Naive thymus-derived CD8-positive, alpha-beta T cell (primary cell): ENCODE results near the gene SLC9B2. TPM values are rescaled to one million over a fixed set of nuclear protein-coding genes. Genes with fewer than 3 reads are reported as not detected.

ENCODE experiments used
- ATAC-seq, 2 donors: fragments of 150-1000 bp; cut with Tn5 transposase in 1 of 2; sonication (Bioruptor Pico), chemical (Tn5 transposase) in 1 of 2; 1 replicate in 1 of 2; 2 replicates in 1 of 2; pipeline ENCODE4 v1.10.0; 2021; ENCODE audit warnings: mild to moderate bottlenecking in 2 of 2, moderate library complexity in 2 of 2
- POLR2A ChIA-PET: fragments of 350-600 bp; sonication (Branson Sonifier 250); formaldehyde crosslinking; loops from one replicate; lab custom pipeline; 2021; ENCODE audit warnings: antibody characterized with exemption; lab: Charles Lee
- DNase-seq, 10 donors: peaks; one replicate each; pipeline versions ENCODE4 v3.0.0 to v3.0.0-alpha.2; 2020 to 2022
- H3K27ac Mint-ChIP-seq, 10 donors: one replicate each; pipeline ENCODE4 v1.8.0; 2020 to 2022; ENCODE audit warnings: mild to moderate bottlenecking in 10 of 10, mixed read lengths in 10 of 10, moderate library complexity in 4 of 10, inconsistent platforms in 1 of 10
- H3K27me3 Mint-ChIP-seq, 5 donors: one replicate each; pipeline ENCODE4 v1.8.0; 2021 to 2022; ENCODE audit warnings: mixed read lengths in 5 of 5
- H3K36me3 Mint-ChIP-seq, 3 donors: one replicate each; pipeline ENCODE4 v1.8.0; 2020 to 2022; ENCODE audit warnings: mixed read lengths in 3 of 3, mild to moderate bottlenecking in 2 of 3, inconsistent platforms in 1 of 3
- H3K4me1 Mint-ChIP-seq, 4 donors: one replicate each; pipeline ENCODE4 v1.8.0; 2021 to 2022; ENCODE audit warnings: mixed read lengths in 4 of 4
- H3K4me3 Mint-ChIP-seq, 10 donors: one replicate each; pipeline ENCODE4 v1.8.0; 2020 to 2022; ENCODE audit warnings: mild to moderate bottlenecking in 10 of 10, mixed read lengths in 10 of 10, moderate library complexity in 6 of 10, inconsistent platforms in 1 of 10
- H3K9me3 Mint-ChIP-seq, 9 donors: one replicate each; pipeline ENCODE4 v1.8.0; 2020 to 2022; ENCODE audit warnings: mixed read lengths in 9 of 9, mild to moderate bottlenecking in 3 of 9, inconsistent platforms in 1 of 9, moderate library complexity in 1 of 9
- polyA plus RNA-seq, 3 donors: library from polyadenylated mRNA; unstranded; fragments of 300-500 nt; fragmentation: Illumina TruSeq; gene quantifications; one replicate each; pipeline ENCODE4 v1.2.3, GENCODE V29; 2021
- total RNA-seq, 8 experiments: library from RNA in 2 of 8; stranded (reverse) in 2 of 8; gene quantifications; one replicate each; pipeline ENCODE4 v1.2.3 and lab custom pipeline; 2021 to 2026

The SLC9B2 gene
- total RNA-seq (10 to 100 TPM; 16.3 to 24.9 TPM), polyA plus RNA-seq (10 to 100 TPM; 13.8 to 15.1 (median 14.8) TPM), total RNA-seq (lab: John Stamatoyannopoulos, UW) (15.7 to 64.8 (median 17.4) reads per million in 6 experiments)

GRCh38 chr4:103076747-103077347, at the start of gene SLC9B2:
TSS of gene SLC9B2 (minus strand) at chr4:103076761. CDS start at chr4:103067550, 9,211 bp downstream.
- ATAC-seq: peak; percentile 56 to 63
- Mint-ChIP-seq H3K4me3 (peak within 1 kb of the TSS; percentile 85 to 99 (median 98)), H3K36me3 (peaks cover 0 to 18% (median 4%) of the 10 kb centered on the region in 3 donors), H3K4me1 (peaks cover 18 to 49% (median 48%) of the 10 kb centered on the region in 4 donors), H3K9me3 (no peaks in the 10 kb centered on the region), H3K27ac (peak within 1 kb of the TSS; percentile 94 to 99 (median 99)), H3K27me3 (no peaks in the 10 kb centered on the region)
- DNase-seq: peak in 1 of 10 donors; percentile 72
- POLR2A ChIA-PET: interaction anchor here (1.0 to 2.3 kb wide), 8 partner anchors 22 to 732 kb away, joined by 3 to 16 read pairs (median 4); partner anchors contain the start of genes CISD2, SLC39A8, SLC9B1 and UBE2D3

GRCh38 chr4:103126126-103126525, 49.6 kb upstream of the SLC9B2 start:
- DNase-seq: no peak
- no peak for ATAC-seq
- POLR2A ChIA-PET: no interaction called here
- H3K9me3 Mint-ChIP-seq: peaks cover 0 to 23% (median 16%) of the 10 kb centered on the region in 9 donors
- H3K4me1 Mint-ChIP-seq: no peaks in the 10 kb centered on the region
- no peak overlapping the region for H3K4me3 Mint-ChIP-seq
- H3K27ac Mint-ChIP-seq: no peak overlapping the region
- peaks cover 0 to 3% (median 0%) of the 10 kb centered on the region in 5 donors for H3K27me3 Mint-ChIP-seq
- H3K36me3 Mint-ChIP-seq: peaks cover 0 to 21% (median 8%) of the 10 kb centered on the region in 3 donors

GRCh38 chr4:103123114-103123513, 46.6 kb upstream of the SLC9B2 start:
- ATAC-seq: no peak
- Mint-ChIP-seq H3K9me3 (peaks cover 0 to 13% (median 9%) of the 10 kb centered on the region in 9 donors), H3K27me3 (peaks cover 0 to 1% (median 0%) of the 10 kb centered on the region in 5 donors), H3K27ac (no peak overlapping the region), H3K36me3 (peaks cover 0 to 15% (median 3%) of the 10 kb centered on the region in 3 donors), H3K4me1 (no peaks in the 10 kb centered on the region), H3K4me3 (no peak overlapping the region)
- no peak for DNase-seq
- POLR2A ChIA-PET: no interaction called here

GRCh38 chr4:103118166-103118565, 41.6 kb upstream of the SLC9B2 start:
- POLR2A ChIA-PET: interaction anchor here (0.6 kb wide), 1 partner anchor 9 kb away, joined by 5 read pairs; no protein-coding TSS in a partner anchor
- H3K9me3 Mint-ChIP-seq: no peaks in the 10 kb centered on the region
- ATAC-seq: no peak
- no peaks in the 10 kb centered on the region for H3K4me1 Mint-ChIP-seq
- H3K4me3 Mint-ChIP-seq: no peak overlapping the region
- no peaks in the 10 kb centered on the region for H3K36me3 Mint-ChIP-seq
- H3K27ac Mint-ChIP-seq: no peak overlapping the region
- DNase-seq: no peak
- no peaks in the 10 kb centered on the region for H3K27me3 Mint-ChIP-seq

- H3K36me3 Mint-ChIP-seq: no peaks in the 10 kb centered on the region
- H3K4me1 Mint-ChIP-seq: no peaks in the 10 kb centered on the region
- ATAC-seq (no peak), DNase-seq (no peak)
- POLR2A ChIA-PET: no interaction called here
- no peak overlapping the region for H3K4me3 Mint-ChIP-seq
- no peaks in the 10 kb centered on the region for H3K27me3 Mint-ChIP-seq
- no peaks in the 10 kb centered on the region for H3K9me3 Mint-ChIP-seq
- H3K27ac Mint-ChIP-seq: no peak overlapping the region
Observed at GRCh38 chr4:103111598-103111997, 35.0 kb upstream of the SLC9B2 start.

- no peaks in the 10 kb centered on the region for H3K27me3 Mint-ChIP-seq
- no peaks in the 10 kb centered on the region for H3K9me3 Mint-ChIP-seq
- H3K36me3 Mint-ChIP-seq: no peaks in the 10 kb centered on the region
- peaks cover 0 to 3% (median 0%) of the 10 kb centered on the region in 4 donors for H3K4me1 Mint-ChIP-seq
- ATAC-seq (no peak), DNase-seq (no peak)
- no peak overlapping the region for H3K27ac Mint-ChIP-seq
- H3K4me3 Mint-ChIP-seq: no peak overlapping the region
- POLR2A ChIA-PET: no interaction called here
Observed at GRCh38 chr4:103108542-103108941, 32.0 kb upstream of the SLC9B2 start.

- H3K9me3 Mint-ChIP-seq: no peaks in the 10 kb centered on the region
- H3K36me3 Mint-ChIP-seq: no peaks in the 10 kb centered on the region
- peaks cover 0 to 1% (median 0%) of the 10 kb centered on the region in 5 donors for H3K27me3 Mint-ChIP-seq
- POLR2A ChIA-PET: no interaction called here
- H3K27ac Mint-ChIP-seq: no peak overlapping the region
- DNase-seq: no peak
- H3K4me3 Mint-ChIP-seq: no peak overlapping the region
- peaks cover 0 to 3% (median 0%) of the 10 kb centered on the region in 4 donors for H3K4me1 Mint-ChIP-seq
- no peak for ATAC-seq
Observed at GRCh38 chr4:103105558-103106356, 29.2 kb upstream of the SLC9B2 start.

GRCh38 chr4:103104886-103105285, 28.3 kb upstream of the SLC9B2 start:
- POLR2A ChIA-PET: no interaction called here
- Mint-ChIP-seq H3K4me3 (no peak overlapping the region), H3K9me3 (no peaks in the 10 kb centered on the region), H3K27ac (no peak overlapping the region), H3K36me3 (no peaks in the 10 kb centered on the region), H3K27me3 (peaks cover 0 to 1% (median 0%) of the 10 kb centered on the region in 5 donors), H3K4me1 (peaks cover 0 to 3% (median 1%) of the 10 kb centered on the region in 4 donors)
- DNase-seq: no peak
- no peak for ATAC-seq

GRCh38 chr4:103100691-103101090, 24.1 kb upstream of the SLC9B2 start:
- ATAC-seq: no peak
- peaks cover 0 to 2% (median 0%) of the 10 kb centered on the region in 3 donors for H3K36me3 Mint-ChIP-seq
- no peaks in the 10 kb centered on the region for H3K9me3 Mint-ChIP-seq
- peaks cover 20 to 37% (median 34%) of the 10 kb centered on the region in 4 donors for H3K4me1 Mint-ChIP-seq
- no peak overlapping the region for H3K4me3 Mint-ChIP-seq
- peak overlapping the region in 2 of 10 donors; percentile 35 to 46 for H3K27ac Mint-ChIP-seq
- POLR2A ChIA-PET: no interaction called here
- peaks cover 0 to 1% (median 0%) of the 10 kb centered on the region in 5 donors for H3K27me3 Mint-ChIP-seq
- DNase-seq: no peak

GRCh38 chr4:103099691-103100392, 23.3 kb upstream of the SLC9B2 start, which contains the start of gene BDH2:
TSS of gene BDH2 (minus strand) at chr4:103099834. CDS start at chr4:103096254, 3,580 bp downstream.
- DNase-seq (peak in 9 of 10 donors; percentile 35 to 83 (median 73)), ATAC-seq (peak; percentile 99 to 100)
- peak within 1 kb of the TSS; percentile 80 to 94 (median 90) for H3K27ac Mint-ChIP-seq
- peaks cover 20 to 37% (median 34%) of the 10 kb centered on the region in 4 donors for H3K4me1 Mint-ChIP-seq
- peaks cover 0 to 1% (median 0%) of the 10 kb centered on the region in 5 donors for H3K27me3 Mint-ChIP-seq
- peaks cover 0 to 2% (median 0%) of the 10 kb centered on the region in 3 donors for H3K36me3 Mint-ChIP-seq
- H3K4me3 Mint-ChIP-seq: peak within 1 kb of the TSS; percentile 82 to 98 (median 94)
- POLR2A ChIA-PET: interaction anchor here (0.7 to 1.8 kb wide), 5 partner anchors 23 to 272 kb away, joined by 3 to 6 read pairs (median 3); partner anchors contain the start of genes CISD2, SLC9B2 and UBE2D3
- H3K9me3 Mint-ChIP-seq: no peaks in the 10 kb centered on the region

- peak in 1 of 2 donors; percentile 5 for ATAC-seq
- POLR2A ChIA-PET: interaction anchor here (0.8 to 1.8 kb wide), 4 partner anchors 22 to 271 kb away, joined by 3 to 6 read pairs (median 3); partner anchors contain the start of genes SLC9B2 and UBE2D3
- H3K9me3 Mint-ChIP-seq: no peaks in the 10 kb centered on the region
- H3K27ac Mint-ChIP-seq: peak overlapping the region; percentile 80 to 94 (median 90)
- peaks cover 0 to 2% (median 2%) of the 10 kb centered on the region in 3 donors for H3K36me3 Mint-ChIP-seq
- DNase-seq: no peak
- H3K4me3 Mint-ChIP-seq: peak overlapping the region; percentile 82 to 98 (median 94)
- peaks cover 20 to 37% (median 34%) of the 10 kb centered on the region in 4 donors for H3K4me1 Mint-ChIP-seq
- peaks cover 0 to 1% (median 0%) of the 10 kb centered on the region in 5 donors for H3K27me3 Mint-ChIP-seq
Observed at GRCh38 chr4:103098756-103099440, 22.3 kb upstream of the SLC9B2 start.
